Sigmoid colon (tissue), 7 donors: Measurements from ENCODE around the gene ICAM4. TPM values are rescaled to one million over a fixed set of nuclear protein-coding genes. Genes with fewer than 3 reads are reported as not detected.
"Not testable (repeated sequence)": the region's sequence is repeated elsewhere in the genome, so short reads cannot be mapped to it uniquely, and the experiment has no call there.

Source experiments
- DNase-seq: peaks from one replicate; pipeline ENCODE4 v3.0.0-alpha.2; 2019
- H3K27ac ChIP-seq, 4 donors: fragments of 200-600 bp; sonication (generic); one replicate each; pipeline ENCODE4 v1.5.1; 2016 to 2019; ENCODE audit warnings: mild to moderate bottlenecking in 1 of 4
- H3K27me3 ChIP-seq, 3 donors: fragments of 200-600 bp; sonication (generic); one replicate each; pipeline ENCODE4 v1.5.1; 2019; ENCODE audit warnings: mild to moderate bottlenecking in 1 of 3
- H3K36me3 ChIP-seq, 4 donors: fragments of 200-600 bp; sonication (generic); one replicate each; pipeline ENCODE4 v1.5.1; 2016 to 2019
- H3K4me1 ChIP-seq, 4 donors: fragments of 200-600 bp; sonication (generic); one replicate each; pipeline ENCODE4 v1.5.1; 2017 to 2019
- H3K4me3 ChIP-seq, 4 donors: fragments of 200-600 bp; sonication (generic); one replicate each; pipeline ENCODE4 v1.5.1; 2017 to 2019; ENCODE audit warnings: mild to moderate bottlenecking in 2 of 4, moderate library complexity in 1 of 4
- H3K9me3 ChIP-seq, 4 donors: fragments of 200-600 bp in 3 of 4; sonication (generic) in 3 of 4; one replicate each; pipeline versions ENCODE4 v1.5.1 to v1.6.1; 2013 to 2019
- EP300 ChIP-seq, 4 donors: sonication (generic); formaldehyde crosslinking; IDR thresholded peaks; one replicate each; pipeline ENCODE4 v1.6.1; 2017; ENCODE audit warnings: antibody characterized with exemption in 4 of 4
- POLR2A ChIP-seq, 2 donors: fragments of 450-650 bp; IDR thresholded peaks; one replicate each; pipeline ENCODE4 v1.6.1; 2016; ENCODE audit warnings: antibody characterized with exemption in 2 of 2, mild to moderate bottlenecking in 2 of 2, moderate library complexity in 2 of 2
- POLR2AphosphoS5 ChIP-seq, 4 donors: sonication (generic); formaldehyde crosslinking; IDR thresholded peaks; one replicate each; pipeline ENCODE4 v1.6.1; 2017; ENCODE audit warnings: antibody characterized with exemption in 4 of 4
- WGBS, 2 donors: extraction: QIAGEN DNeasy Blood & Tissue Kit; methylation state at CpG; one replicate each; pipeline ENCODE4 v1.1.7; 2013; 5-methylcytosine and 5-hydroxymethylcytosine counted together
- intact Hi-C: fragments of 100-400 bp; cut with DNase I; formaldehyde crosslinking; loops from one replicate; pipeline ENCODE4 v1.15.1; 2023
- polyA plus RNA-seq, 3 donors: library from polyadenylated mRNA; stranded (reverse); fragments of 200-250 nt; gene quantifications; one replicate each; pipeline ENCODE4 v1.2.3, GENCODE V29; 2013
- small RNA-seq, 3 donors: library from RNA; depleted of rRNA; stranded (forward); fragments of <200 nt; gene quantifications; one replicate each; pipeline ENCODE3, GENCODE V24; 2016
- total RNA-seq, 4 donors: library from RNA; depleted of rRNA; stranded (reverse); fragments of >200 nt; gene quantifications; one replicate each; pipeline ENCODE4 v1.1.0, GENCODE V29; 2016
- TF ChIP-seq, protein P1 (sequence below), 4 experiments: fragments of 450-650 bp in 3 of 4; fragments of 200-600 bp in 1 of 4; IDR thresholded peaks; one replicate each; pipeline ENCODE4 v1.5.1; 2016 to 2019; ENCODE audit warnings: antibody characterized with exemption in 4 of 4, mild to moderate bottlenecking in 3 of 4, moderate library complexity in 2 of 4
- donor health status: healthy with polysubstance abuse.
- donor health status: Bipolar disorder and iron deficiency.
- donor health status: healthy.

The ICAM4 gene
- total and polyA plus RNA-seq, 7 donors = 0.42 TPM; not detected in 6

DNA sequence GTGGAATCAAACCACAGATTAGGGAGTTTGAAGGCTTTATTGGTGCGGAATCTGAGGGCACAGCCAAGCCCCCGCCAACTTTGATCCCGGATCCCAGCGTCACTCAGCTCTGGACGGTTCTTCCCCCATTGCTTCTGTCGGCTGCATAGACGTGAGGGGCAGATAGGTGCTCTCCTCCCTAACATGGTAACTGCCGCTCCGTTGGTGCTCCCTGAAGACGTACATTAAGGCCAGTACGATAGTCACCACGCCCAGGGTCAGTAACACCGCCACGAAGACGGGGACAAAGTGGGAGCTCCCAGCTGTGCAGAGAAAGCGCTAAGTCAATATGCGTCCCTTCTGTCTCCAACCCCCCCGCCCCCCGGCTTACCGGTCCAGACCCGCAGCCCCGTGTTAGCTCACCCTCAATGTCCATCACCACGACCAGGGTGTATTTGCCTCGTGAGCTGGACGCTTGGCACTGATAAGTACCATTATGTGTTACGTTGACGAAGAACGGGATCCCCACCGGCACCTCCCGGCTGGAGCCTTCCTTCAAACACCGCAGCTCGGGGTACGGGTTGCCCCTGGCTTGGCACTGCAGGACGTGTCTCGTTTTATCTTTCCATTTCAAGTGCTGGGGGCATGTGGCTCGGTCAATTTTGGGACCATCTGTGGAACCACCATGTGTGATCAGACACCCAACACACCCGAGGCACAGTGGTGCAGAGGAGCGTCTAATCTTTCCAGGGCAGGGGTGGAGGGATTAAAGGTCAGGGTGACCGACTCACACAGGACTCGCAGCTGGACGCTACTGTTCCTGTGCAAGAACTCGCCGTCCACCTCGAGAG lies 47.2 kb downstream of the ICAM4 start:
- Histone ChIP-seq H3K4me1 (peaks cover 0 to 33% (median 27%) of the 10 kb centered on the region in 4 donors), H3K36me3 (peaks cover 9 to 18% (median 15%) of the 10 kb centered on the region in 4 donors), H3K27me3 (no peaks in the 10 kb centered on the region), H3K9me3 (no peaks in the 10 kb centered on the region), H3K27ac (peak overlapping the region; percentile 84 to 95 (median 91)), H3K4me3 (peak overlapping the region; percentile 59 to 76 (median 68))
- no peak for DNase-seq
- intact Hi-C loops = loop anchor here (2.0 to 10.0 kb wide), 3 partner anchors 47 to 139 kb away; partner anchors contain the start of genes CDC37, DNMT1 and TYK2
- TF ChIP-seq POLR2AphosphoS5 (IDR thresholded peaks at IDR 0.05) = no peak
- TF ChIP-seq POLR2A (IDR thresholded peaks at IDR 0.05) = no peak
- no peak for TF ChIP-seq EP300 (IDR thresholded peaks at IDR 0.05)
- TF ChIP-seq, protein P1, sequence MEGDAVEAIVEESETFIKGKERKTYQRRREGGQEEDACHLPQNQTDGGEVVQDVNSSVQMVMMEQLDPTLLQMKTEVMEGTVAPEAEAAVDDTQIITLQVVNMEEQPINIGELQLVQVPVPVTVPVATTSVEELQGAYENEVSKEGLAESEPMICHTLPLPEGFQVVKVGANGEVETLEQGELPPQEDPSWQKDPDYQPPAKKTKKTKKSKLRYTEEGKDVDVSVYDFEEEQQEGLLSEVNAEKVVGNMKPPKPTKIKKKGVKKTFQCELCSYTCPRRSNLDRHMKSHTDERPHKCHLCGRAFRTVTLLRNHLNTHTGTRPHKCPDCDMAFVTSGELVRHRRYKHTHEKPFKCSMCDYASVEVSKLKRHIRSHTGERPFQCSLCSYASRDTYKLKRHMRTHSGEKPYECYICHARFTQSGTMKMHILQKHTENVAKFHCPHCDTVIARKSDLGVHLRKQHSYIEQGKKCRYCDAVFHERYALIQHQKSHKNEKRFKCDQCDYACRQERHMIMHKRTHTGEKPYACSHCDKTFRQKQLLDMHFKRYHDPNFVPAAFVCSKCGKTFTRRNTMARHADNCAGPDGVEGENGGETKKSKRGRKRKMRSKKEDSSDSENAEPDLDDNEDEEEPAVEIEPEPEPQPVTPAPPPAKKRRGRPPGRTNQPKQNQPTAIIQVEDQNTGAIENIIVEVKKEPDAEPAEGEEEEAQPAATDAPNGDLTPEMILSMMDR (IDR thresholded peaks at IDR 0.05) = no peak
- 7 to 41% methylated on average over 44 of the region's 44 CpGs for whole genome bisulfite sequencing, 2 donors

DNA sequence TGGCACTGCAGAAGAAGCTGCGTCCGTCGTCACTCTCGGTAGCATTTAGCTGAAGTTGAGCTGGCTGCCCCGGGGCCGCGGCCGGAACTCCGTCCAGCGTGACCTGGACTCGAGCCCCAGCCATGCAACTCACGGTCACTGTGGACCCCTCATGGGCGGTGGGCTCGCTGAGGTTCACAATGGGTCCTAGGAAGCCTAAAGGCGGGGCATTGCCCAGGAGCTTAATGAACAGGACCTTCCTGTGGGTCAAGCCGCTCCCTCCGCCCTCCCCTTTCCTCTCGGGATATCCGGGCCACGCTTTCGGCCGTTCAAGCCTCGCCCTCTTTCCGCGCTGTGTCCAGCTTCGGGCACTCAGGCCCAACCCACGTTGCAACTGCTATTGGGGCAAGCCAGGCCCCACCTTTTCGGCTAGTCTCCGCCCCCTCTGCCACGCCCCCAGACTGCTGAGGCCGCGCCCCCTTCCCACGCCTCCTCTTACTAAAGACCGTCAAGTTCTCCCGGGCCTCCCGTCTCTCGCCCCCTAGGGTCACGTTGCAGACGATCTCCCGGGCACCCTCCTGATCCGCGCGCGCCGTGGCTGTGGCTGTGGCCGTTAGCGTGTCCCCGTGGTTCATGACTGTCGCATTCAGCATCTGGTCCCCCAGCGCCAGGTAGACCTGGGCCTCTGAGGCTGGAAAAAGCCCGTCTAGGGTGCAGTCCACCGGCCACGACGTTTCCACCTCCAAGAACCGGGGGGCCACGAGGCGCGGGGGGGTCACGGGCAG lies 48.0 kb downstream of the ICAM4 start:
- Histone ChIP-seq H3K9me3 (no peaks in the 10 kb centered on the region), H3K36me3 (peaks cover 2 to 10% (median 7%) of the 10 kb centered on the region in 4 donors), H3K4me3 (peak overlapping the region; percentile 59 to 76 (median 68)), H3K27ac (peak overlapping the region; percentile 84 to 95 (median 91)), H3K4me1 (peaks cover 0 to 33% (median 27%) of the 10 kb centered on the region in 4 donors), H3K27me3 (no peaks in the 10 kb centered on the region)
- intact Hi-C loops = loop anchor here (5.0 to 10.0 kb wide), 2 partner anchors 68 to 140 kb away; partner anchors contain the start of genes CDC37 and DNMT1
- WGBS, 2 donors = 12 to 53% methylated on average over 59 of the region's 59 CpGs
- peak; percentile 98 for DNase-seq
- TF ChIP-seq POLR2A (IDR thresholded peaks at IDR 0.05) (peak; percentile 40 to 71), EP300 (IDR thresholded peaks at IDR 0.05) (no peak), POLR2AphosphoS5 (IDR thresholded peaks at IDR 0.05) (peak; percentile 50 to 88 (median 80))
- TF ChIP-seq, protein P1 (IDR thresholded peaks at IDR 0.05) = no peak

DNA sequence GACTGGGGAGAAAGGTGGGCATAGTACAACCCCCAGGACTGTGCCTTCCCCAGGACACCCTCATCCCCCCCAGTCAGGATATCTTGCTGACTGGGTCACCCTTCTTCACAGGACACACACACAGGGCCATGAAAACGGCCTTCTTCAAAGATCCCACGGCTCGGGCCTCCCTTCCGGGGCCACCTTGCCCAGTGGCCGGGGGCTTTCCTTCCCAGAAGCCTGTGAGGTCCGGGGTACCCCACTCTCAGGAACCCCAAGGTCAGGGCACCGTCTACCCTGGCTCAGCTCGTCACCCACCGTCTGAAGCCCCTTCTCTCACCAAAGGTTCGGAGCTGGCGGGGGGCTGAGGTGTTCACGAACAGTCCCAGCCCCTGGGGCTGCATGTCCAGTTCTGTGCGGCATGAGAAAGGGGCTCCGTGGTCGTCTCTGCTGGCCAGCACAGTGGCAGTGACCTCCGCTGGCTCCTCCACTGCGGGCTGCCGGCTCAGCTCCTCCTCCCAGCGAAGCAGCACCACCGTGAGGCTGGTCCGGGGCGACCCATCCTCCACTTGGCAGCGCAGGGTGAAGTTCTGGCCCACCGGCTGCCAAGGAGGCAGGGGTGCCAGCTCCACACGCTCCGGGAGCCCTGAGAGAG lies 48.7 kb downstream of the ICAM4 start:
- WGBS, 2 donors = 68 to 82% methylated on average over 26 of the region's 26 CpGs

DNA sequence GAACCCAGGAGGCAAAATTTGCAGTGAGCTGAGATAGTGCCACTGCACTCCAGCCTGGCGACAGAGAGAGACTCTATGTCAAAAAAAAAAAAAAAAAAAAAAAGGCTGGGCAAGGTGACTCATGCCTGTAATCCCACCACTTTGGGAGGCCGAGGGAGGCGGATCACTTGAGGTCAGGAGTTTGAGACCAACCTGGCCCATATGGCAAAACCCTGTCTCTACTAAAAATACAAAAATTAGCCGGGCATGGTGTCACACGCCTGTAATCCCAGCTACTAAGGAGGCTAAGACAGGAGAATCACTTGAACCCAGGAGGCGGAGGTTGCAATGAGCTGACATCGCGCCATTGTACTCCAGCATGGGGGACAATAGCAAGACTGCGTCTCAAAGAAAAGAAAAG lies 50.0 kb downstream of the ICAM4 start:
- intact Hi-C loops = loop anchor here (10.0 kb wide), 1 partner anchor 142 kb away; the partner anchor contains the start of gene DNMT1
- 95 to 97% methylated on average over 9 of the region's 9 CpGs for WGBS, 2 donors
- DNase-seq, H3K27me3 ChIP-seq, H3K9me3 ChIP-seq, H3K36me3 ChIP-seq, H3K27ac ChIP-seq, H3K4me3 ChIP-seq: not testable (repeated sequence)
- peaks cover 0 to 29% (median 25%) of the 10 kb centered on the region in 4 donors for H3K4me1 ChIP-seq

More for the DNA sequence above, 48.7 kb downstream of the ICAM4 start:
- peak overlapping the region in 3 of 4 donors; percentile 59 to 76 (median 70) for H3K4me3 ChIP-seq
- no peak for TF ChIP-seq POLR2AphosphoS5 (IDR thresholded peaks at IDR 0.05)
- TF ChIP-seq EP300 (IDR thresholded peaks at IDR 0.05) = no peak
- TF ChIP-seq, protein P1 (IDR thresholded peaks at IDR 0.05) = no peak
- no peak for TF ChIP-seq POLR2A (IDR thresholded peaks at IDR 0.05)
- DNase-seq = no peak
- intact Hi-C loops = loop anchor here (10.0 kb wide), 1 partner anchor 141 kb away; the partner anchor contains the start of gene DNMT1
- H3K4me1 ChIP-seq = peaks cover 0 to 33% (median 27%) of the 10 kb centered on the region in 4 donors
- no peaks in the 10 kb centered on the region for H3K9me3 ChIP-seq
- no peaks in the 10 kb centered on the region for H3K27me3 ChIP-seq
- peak overlapping the region; percentile 56 to 91 (median 88) for H3K27ac ChIP-seq
- peaks cover 0 to 3% (median 1%) of the 10 kb centered on the region in 4 donors for H3K36me3 ChIP-seq

Small RNA genes lying within 50 kb of the gene (small RNA-seq; reads per million reads assigned to genes)
- gene AC011511.1 (0 reads per million in 3 donors), gene AC011511.4 (0 reads per million in 3 donors)

Other genes starting within 250 kb of the ICAM4 start
- gene SHFL, start 200.6 kb upstream of the ICAM4 start, total RNA-seq = 10 to 100 TPM; 25.3 to 44.9 (median 27.9) TPM
- 10 to 100 TPM; 17.1 to 39.0 (median 23.4) TPM for gene SHFL, start 200.6 kb upstream of the ICAM4 start, polyA plus RNA-seq
- gene ANGPTL6, start 184.3 kb upstream of the ICAM4 start, total RNA-seq = not detected
- 1 to 10 TPM in 1 of 3 donors, under 1 TPM in 1, not detected in 1; 0.69 to 1.6 TPM for gene ANGPTL6, start 184.3 kb upstream of the ICAM4 start, polyA plus RNA-seq
- gene PPAN, start 180.6 kb upstream of the ICAM4 start, total RNA-seq = 10 to 100 TPM; 24.6 to 29.1 (median 25.8) TPM
- 10 to 100 TPM; 16.2 to 58.7 (median 18.5) TPM for gene PPAN, start 180.6 kb upstream of the ICAM4 start, polyA plus RNA-seq
- gene P2RY11, start 175.3 kb upstream of the ICAM4 start, total RNA-seq = 10 to 100 TPM in 1 of 4 donors, 1 to 10 TPM in 3; 2.9 to 10.3 (median 6.3) TPM
- 10 to 100 TPM in 1 of 3 donors, 1 to 10 TPM in 2; 1.2 to 18.5 (median 1.8) TPM for gene P2RY11, start 175.3 kb upstream of the ICAM4 start, polyA plus RNA-seq
- gene EIF3G, start 167.1 kb upstream of the ICAM4 start, total RNA-seq = 100 to 1,000 TPM; 278 to 392 (median 336) TPM
- 100 to 1,000 TPM; 103 to 210 (median 202) TPM for gene EIF3G, start 167.1 kb upstream of the ICAM4 start, polyA plus RNA-seq
- gene DNMT1, start 92.0 kb upstream of the ICAM4 start, total RNA-seq = 10 to 100 TPM; 22.1 to 47.6 (median 34.9) TPM
- gene DNMT1, start 92.0 kb upstream of the ICAM4 start, polyA plus RNA-seq = 10 to 100 TPM; 12.0 to 47.9 (median 13.6) TPM
- gene S1PR2, start 55.6 kb upstream of the ICAM4 start, total RNA-seq = 10 to 100 TPM in 3 of 4 donors, 1 to 10 TPM in 1; 7.1 to 13.0 (median 10.6) TPM
- 1 to 10 TPM; 1.2 to 3.6 (median 3.5) TPM for gene S1PR2, start 55.6 kb upstream of the ICAM4 start, polyA plus RNA-seq
- gene MRPL4, start 34.7 kb upstream of the ICAM4 start, total RNA-seq = 10 to 100 TPM; 37.9 to 68.9 (median 62.8) TPM
- 10 to 100 TPM; 45.1 to 85.2 (median 51.1) TPM for gene MRPL4, start 34.7 kb upstream of the ICAM4 start, polyA plus RNA-seq
- gene ICAM1, start 15.8 kb upstream of the ICAM4 start, total RNA-seq = 10 to 100 TPM; 11.0 to 33.1 (median 13.5) TPM
- gene ICAM1, start 15.8 kb upstream of the ICAM4 start, polyA plus RNA-seq = 10 to 100 TPM in 2 of 3 donors, 1 to 10 TPM in 1; 5.4 to 27.0 (median 15.7) TPM
- under 1 TPM in 2 of 4 donors, not detected in 2; 0.54 to 0.83 TPM for gene ICAM5, start 3.0 kb downstream of the ICAM4 start, total RNA-seq
- under 1 TPM in 2 of 3 donors, not detected in 1; 0.23 to 0.92 TPM for gene ICAM5, start 3.0 kb downstream of the ICAM4 start, polyA plus RNA-seq
- gene ZGLP1, start 22.9 kb downstream of the ICAM4 start, total RNA-seq = 1 to 10 TPM; 1.1 to 4.3 (median 2.4) TPM
- 1 to 10 TPM in 2 of 3 donors, not detected in 1; 2.4 to 6.0 TPM for gene ZGLP1, start 22.9 kb downstream of the ICAM4 start, polyA plus RNA-seq
- gene FDX2, start 29.1 kb downstream of the ICAM4 start, total RNA-seq = 10 to 100 TPM; 25.2 to 45.9 (median 31.9) TPM
- 10 to 100 TPM; 19.2 to 21.6 (median 20.1) TPM for gene FDX2, start 29.1 kb downstream of the ICAM4 start, polyA plus RNA-seq
- gene RAVER1, start 46.6 kb downstream of the ICAM4 start, total RNA-seq = 10 to 100 TPM; 10.0 to 28.5 (median 14.9) TPM
- gene RAVER1, start 46.6 kb downstream of the ICAM4 start, polyA plus RNA-seq = 10 to 100 TPM in 2 of 3 donors, 1 to 10 TPM in 1; 8.4 to 37.0 (median 14.8) TPM
- gene ICAM3, start 52.7 kb downstream of the ICAM4 start, total RNA-seq = 1 to 10 TPM; 1.9 to 4.2 (median 3.4) TPM
- gene ICAM3, start 52.7 kb downstream of the ICAM4 start, polyA plus RNA-seq = 10 to 100 TPM; 24.5 to 45.2 (median 35.4) TPM
- 100 to 1,000 TPM in 1 of 4 donors, 10 to 100 TPM in 3; 36.7 to 125 (median 50.3) TPM for gene TYK2, start 93.6 kb downstream of the ICAM4 start, total RNA-seq
- 100 to 1,000 TPM in 1 of 3 donors, 10 to 100 TPM in 2; 35.6 to 117 (median 38.4) TPM for gene TYK2, start 93.6 kb downstream of the ICAM4 start, polyA plus RNA-seq
- gene CDC37, start 116.6 kb downstream of the ICAM4 start, total RNA-seq = 100 to 1,000 TPM; 106 to 144 (median 118) TPM
- gene CDC37, start 116.6 kb downstream of the ICAM4 start, polyA plus RNA-seq = 100 to 1,000 TPM; 129 to 294 (median 146) TPM
- 10 to 100 TPM in 3 of 4 donors, 1 to 10 TPM in 1; 7.6 to 14.7 (median 12.9) TPM for gene PDE4A, start 133.6 kb downstream of the ICAM4 start, total RNA-seq
- gene PDE4A, start 133.6 kb downstream of the ICAM4 start, polyA plus RNA-seq = 1 to 10 TPM; 4.2 to 7.2 (median 6.2) TPM
- gene KEAP1, start 216.4 kb downstream of the ICAM4 start, total RNA-seq = 10 to 100 TPM; 45.4 to 67.8 (median 53.1) TPM
- 10 to 100 TPM; 43.2 to 62.4 (median 50.5) TPM for gene KEAP1, start 216.4 kb downstream of the ICAM4 start, polyA plus RNA-seq
- gene S1PR5, start 230.5 kb downstream of the ICAM4 start, total RNA-seq = not detected
- under 1 TPM in 1 of 3 donors, not detected in 2; 0.07 TPM for gene S1PR5, start 230.5 kb downstream of the ICAM4 start, polyA plus RNA-seq